HepG2 (cell line): ENCODE results near the gene TEKT5. TPM values are rescaled to one million over a fixed set of nuclear protein-coding genes. Genes with fewer than 3 reads are reported as not detected.
A peak's percentile ranks its signal among the peaks of the same experiment; 100 is the strongest.

Source experiments
- CC2D1A ChIP-seq: sonication (generic); formaldehyde crosslinking; IDR thresholded peaks from 2 replicates; pipeline ENCODE4 v1.8.1; 2023; ENCODE audit warnings: mild to moderate bottlenecking, missing genetic modification reagents
- ELF1 ChIP-seq: sonication (generic); formaldehyde crosslinking; IDR thresholded peaks from 2 replicates; pipeline ENCODE4 v1.4.0; 2020; ENCODE audit warnings: missing genetic modification reagents
- FOXK2 ChIP-seq: fragments of 450-650 bp; IDR thresholded peaks from 2 replicates; pipeline ENCODE4 v1.6.1; 2016
- GATA4 ChIP-seq: sonication (generic); IDR thresholded peaks from 2 replicates; pipeline ENCODE4 v1.6.1; 2016; ENCODE audit warnings: antibody characterized with exemption, low read depth, borderline replicate concordance
- HDAC2 ChIP-seq: sonication (generic); formaldehyde crosslinking; IDR thresholded peaks from 2 replicates; pipeline ENCODE4 v1.4.0; 2020; ENCODE audit warnings: missing genetic modification reagents
- IRF2 ChIP-seq: IDR thresholded peaks from 2 replicates; pipeline ENCODE4 v1.6.1; 2018; ENCODE audit warnings: missing genetic modification reagents, missing compliant biosample characterization
- RXRA ChIP-seq: sonication (generic); formaldehyde crosslinking; IDR thresholded peaks from 2 replicates; pipeline ENCODE4 v1.5.1; 2020; ENCODE audit warnings: missing genetic modification reagents
- TEAD2 ChIP-seq: sonication (generic); formaldehyde crosslinking; IDR thresholded peaks from 2 replicates; pipeline ENCODE4 v1.9.0; 2021; ENCODE audit warnings: missing genetic modification reagents
- ZFP82 ChIP-seq: sonication (generic); formaldehyde crosslinking; IDR thresholded peaks from 2 replicates; pipeline ENCODE4 v1.5.1; 2020; ENCODE audit warnings: mild to moderate bottlenecking, missing genetic modification reagents, borderline replicate concordance
- ZNF256 ChIP-seq: sonication (generic); formaldehyde crosslinking; conservative IDR thresholded peaks from 2 replicates; pipeline ENCODE4 v1.4.0; 2020; ENCODE audit warnings: missing genetic modification reagents
- ZNF264 ChIP-seq: sonication (generic); formaldehyde crosslinking; IDR thresholded peaks from 2 replicates; pipeline ENCODE4 v1.4.0; 2020; ENCODE audit warnings: missing genetic modification reagents
- ZNF350 ChIP-seq: sonication (generic); formaldehyde crosslinking; IDR thresholded peaks from 2 replicates; pipeline ENCODE4 v1.4.0; 2020; ENCODE audit warnings: mild to moderate bottlenecking, low read depth, missing genetic modification reagents, borderline replicate concordance
- ZNF558 ChIP-seq: sonication (generic); formaldehyde crosslinking; IDR thresholded peaks from 2 replicates; pipeline ENCODE4 v1.9.0; 2022; ENCODE audit warnings: mild to moderate bottlenecking, missing genetic modification reagents, borderline replicate concordance
- ZNF562 ChIP-seq: sonication (generic); formaldehyde crosslinking; IDR thresholded peaks from 2 replicates; pipeline ENCODE4 v1.8.0; 2022; ENCODE audit warnings: missing genetic modification reagents, borderline replicate concordance
- ZNF567 ChIP-seq: sonication (generic); formaldehyde crosslinking; IDR thresholded peaks from 2 replicates; pipeline ENCODE4 v1.8.1; 2023; ENCODE audit warnings: mild to moderate bottlenecking, missing genetic modification reagents, borderline replicate concordance
- ZNF607 ChIP-seq: sonication (generic); formaldehyde crosslinking; IDR thresholded peaks from 2 replicates; pipeline ENCODE4 v1.5.1; 2020; ENCODE audit warnings: missing genetic modification reagents, mild to moderate bottlenecking, borderline replicate concordance
- ZNF629 ChIP-seq: sonication (generic); formaldehyde crosslinking; conservative IDR thresholded peaks from 2 replicates; pipeline ENCODE4 v1.5.0; 2020; ENCODE audit warnings: missing genetic modification reagents
- polyA plus RNA-seq, 8 experiments: library from polyadenylated mRNA; depleted of rRNA in 3 of 8; stranded (reverse) in 7 of 8; unstranded in 1 of 8; fragments of >200 nt; fragmentation: Illumina TruSeq in 4 of 8; extraction: Trizol in 4 of 8; gene quantifications; 2 replicates each; pipeline versions ENCODE4 v1.2.1 to v1.2.3, GENCODE V29; 2011 to 2016; ENCODE audit warnings: low read depth in 4 of 8, missing spikeins in 1 of 8, mixed read lengths in 1 of 8; ENCODE audit not compliant: insufficient read depth in 1 of 8
- total RNA-seq, 5 experiments: library from RNA; depleted of rRNA; stranded (reverse); fragments of >200 nt; fragmentation: Illumina TruSeq; extraction: Trizol; gene quantifications; 2 replicates each; pipeline ENCODE4 v1.2.3, GENCODE V29; 2016; ENCODE audit warnings: low read depth in 1 of 5
- TF ChIP-seq, protein P1 (sequence below): sonication (generic); formaldehyde crosslinking; IDR thresholded peaks from 2 replicates; pipeline ENCODE4 v1.5.0; 2020; ENCODE audit warnings: mild to moderate bottlenecking, missing genetic modification reagents, borderline replicate concordance
- TF ChIP-seq, protein P2 (sequence below): sonication (generic); formaldehyde crosslinking; IDR thresholded peaks from 2 replicates; pipeline ENCODE4 v1.8.1; 2023; ENCODE audit warnings: mild to moderate bottlenecking, missing genetic modification reagents
- TF ChIP-seq, protein P3 (sequence below): sonication (generic); formaldehyde crosslinking; IDR thresholded peaks from 2 replicates; pipeline ENCODE4 v1.8.0; 2022; ENCODE audit warnings: missing genetic modification reagents, low read depth, mild to moderate bottlenecking, borderline replicate concordance

The TEKT5 gene
- total and polyA plus RNA-seq, 2 of the 13 experiments (the other 11 are each of a cell fraction or from before 2014, with no cell fraction given): 0.16 TPM; not detected in 1

- TF ChIP-seq, protein P1, sequence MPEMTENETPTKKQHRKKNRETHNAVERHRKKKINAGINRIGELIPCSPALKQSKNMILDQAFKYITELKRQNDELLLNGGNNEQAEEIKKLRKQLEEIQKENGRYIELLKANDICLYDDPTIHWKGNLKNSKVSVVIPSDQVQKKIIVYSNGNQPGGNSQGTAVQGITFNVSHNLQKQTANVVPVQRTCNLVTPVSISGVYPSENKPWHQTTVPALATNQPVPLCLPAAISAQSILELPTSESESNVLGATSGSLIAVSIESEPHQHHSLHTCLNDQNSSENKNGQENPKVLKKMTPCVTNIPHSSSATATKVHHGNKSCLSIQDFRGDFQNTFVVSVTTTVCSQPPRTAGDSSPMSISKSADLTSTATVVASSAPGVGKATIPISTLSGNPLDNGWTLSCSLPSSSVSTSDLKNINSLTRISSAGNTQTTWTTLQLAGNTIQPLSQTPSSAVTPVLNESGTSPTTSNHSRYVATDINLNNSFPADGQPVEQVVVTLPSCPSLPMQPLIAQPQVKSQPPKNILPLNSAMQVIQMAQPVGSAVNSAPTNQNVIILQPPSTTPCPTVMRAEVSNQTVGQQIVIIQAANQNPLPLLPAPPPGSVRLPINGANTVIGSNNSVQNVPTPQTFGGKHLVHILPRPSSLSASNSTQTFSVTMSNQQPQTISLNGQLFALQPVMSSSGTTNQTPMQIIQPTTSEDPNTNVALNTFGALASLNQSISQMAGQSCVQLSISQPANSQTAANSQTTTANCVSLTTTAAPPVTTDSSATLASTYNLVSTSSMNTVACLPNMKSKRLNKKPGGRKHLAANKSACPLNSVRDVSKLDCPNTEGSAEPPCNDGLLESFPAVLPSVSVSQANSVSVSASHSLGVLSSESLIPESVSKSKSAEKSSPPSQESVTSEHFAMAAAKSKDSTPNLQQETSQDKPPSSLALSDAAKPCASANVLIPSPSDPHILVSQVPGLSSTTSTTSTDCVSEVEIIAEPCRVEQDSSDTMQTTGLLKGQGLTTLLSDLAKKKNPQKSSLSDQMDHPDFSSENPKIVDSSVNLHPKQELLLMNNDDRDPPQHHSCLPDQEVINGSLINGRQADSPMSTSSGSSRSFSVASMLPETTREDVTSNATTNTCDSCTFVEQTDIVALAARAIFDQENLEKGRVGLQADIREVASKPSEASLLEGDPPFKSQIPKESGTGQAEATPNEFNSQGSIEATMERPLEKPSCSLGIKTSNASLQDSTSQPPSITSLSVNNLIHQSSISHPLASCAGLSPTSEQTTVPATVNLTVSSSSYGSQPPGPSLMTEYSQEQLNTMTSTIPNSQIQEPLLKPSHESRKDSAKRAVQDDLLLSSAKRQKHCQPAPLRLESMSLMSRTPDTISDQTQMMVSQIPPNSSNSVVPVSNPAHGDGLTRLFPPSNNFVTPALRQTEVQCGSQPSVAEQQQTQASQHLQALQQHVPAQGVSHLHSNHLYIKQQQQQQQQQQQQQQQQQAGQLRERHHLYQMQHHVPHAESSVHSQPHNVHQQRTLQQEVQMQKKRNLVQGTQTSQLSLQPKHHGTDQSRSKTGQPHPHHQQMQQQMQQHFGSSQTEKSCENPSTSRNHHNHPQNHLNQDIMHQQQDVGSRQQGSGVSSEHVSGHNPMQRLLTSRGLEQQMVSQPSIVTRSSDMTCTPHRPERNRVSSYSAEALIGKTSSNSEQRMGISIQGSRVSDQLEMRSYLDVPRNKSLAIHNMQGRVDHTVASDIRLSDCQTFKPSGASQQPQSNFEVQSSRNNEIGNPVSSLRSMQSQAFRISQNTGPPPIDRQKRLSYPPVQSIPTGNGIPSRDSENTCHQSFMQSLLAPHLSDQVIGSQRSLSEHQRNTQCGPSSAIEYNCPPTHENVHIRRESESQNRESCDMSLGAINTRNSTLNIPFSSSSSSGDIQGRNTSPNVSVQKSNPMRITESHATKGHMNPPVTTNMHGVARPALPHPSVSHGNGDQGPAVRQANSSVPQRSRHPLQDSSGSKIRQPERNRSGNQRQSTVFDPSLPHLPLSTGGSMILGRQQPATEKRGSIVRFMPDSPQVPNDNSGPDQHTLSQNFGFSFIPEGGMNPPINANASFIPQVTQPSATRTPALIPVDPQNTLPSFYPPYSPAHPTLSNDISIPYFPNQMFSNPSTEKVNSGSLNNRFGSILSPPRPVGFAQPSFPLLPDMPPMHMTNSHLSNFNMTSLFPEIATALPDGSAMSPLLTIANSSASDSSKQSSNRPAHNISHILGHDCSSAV (CRISPR knock-in tag): no peak
- no peak; the same call in 1 of the 2 replicates for TF ChIP-seq ZNF629
- TF ChIP-seq ZFP82 (CRISPR knock-in tag): no peak
- no peak for TF ChIP-seq IRF2 (CRISPR knock-in tag)
- no peak for TF ChIP-seq GATA4
- TF ChIP-seq CC2D1A (CRISPR knock-in tag): no peak
- TF ChIP-seq ELF1 (CRISPR knock-in tag): no peak
- TF ChIP-seq FOXK2: no peak
- no peak for TF ChIP-seq ZNF562 (CRISPR knock-in tag)
- TF ChIP-seq, protein P2, sequence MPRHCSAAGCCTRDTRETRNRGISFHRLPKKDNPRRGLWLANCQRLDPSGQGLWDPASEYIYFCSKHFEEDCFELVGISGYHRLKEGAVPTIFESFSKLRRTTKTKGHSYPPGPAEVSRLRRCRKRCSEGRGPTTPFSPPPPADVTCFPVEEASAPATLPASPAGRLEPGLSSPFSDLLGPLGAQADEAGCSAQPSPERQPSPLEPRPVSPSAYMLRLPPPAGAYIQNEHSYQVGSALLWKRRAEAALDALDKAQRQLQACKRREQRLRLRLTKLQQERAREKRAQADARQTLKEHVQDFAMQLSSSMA (CRISPR knock-in tag): peak; percentile 67; the same call in 1 of the 2 replicates
- no peak for TF ChIP-seq ZNF350 (CRISPR knock-in tag)
- no peak for TF ChIP-seq TEAD2 (CRISPR knock-in tag)
- TF ChIP-seq ZNF607 (CRISPR knock-in tag): no peak; the same call in 1 of the 2 replicates
- 0 out of 2 replicates have a peak, but pooled peaks have one; percentile 32 for TF ChIP-seq ZNF264 (CRISPR knock-in tag)
- TF ChIP-seq ZNF256 (CRISPR knock-in tag): no peak
- peak; percentile 65; the same call in 1 of the 2 replicates for TF ChIP-seq RXRA (CRISPR knock-in tag)
- TF ChIP-seq, protein P3, sequence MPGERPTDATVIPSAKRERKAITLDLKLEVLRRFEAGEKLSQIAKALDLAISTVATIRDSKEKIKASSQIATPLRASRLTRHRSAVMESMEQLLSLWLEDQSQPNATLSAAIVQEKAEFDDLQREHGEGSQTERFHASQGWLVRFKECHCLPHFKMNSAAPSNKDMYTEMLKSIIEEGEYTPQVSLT (CRISPR knock-in tag): no peak
- peak; percentile 58; the same call in 1 of the 2 replicates for TF ChIP-seq HDAC2
- no peak for TF ChIP-seq ZNF558 (CRISPR knock-in tag)
- TF ChIP-seq ZNF567 (CRISPR knock-in tag): no peak
These were observed 116.0 kb downstream of the TEKT5 start (continued) for GRCh38 chr16:10578474-10579316.
